RWPE2 (cell line): ENCODE results near the gene GRPEL1.
"Not testable (repeated sequence)": the region's sequence is repeated elsewhere in the genome, so short reads cannot be mapped to it uniquely, and the experiment has no call there.

Source experiments
- ATAC-seq: fragments of 200-7000 bp; cut with Tn5 transposase; 3 replicates; pipeline ENCODE4 v1.9.1; 2021; ENCODE audit warnings: low read depth
- DNase-seq: peaks from one replicate; pipeline ENCODE4 v3.0.0-alpha.2; 2020; ENCODE audit warnings: low spot score
- H3K27ac ChIP-seq: fragments of 450-650 bp; 2 replicates; pipeline ENCODE4 v1.5.1; 2017; ENCODE audit warnings: mild to moderate bottlenecking; ENCODE audit not compliant: poor library complexity, severe bottlenecking
- H3K27me3 ChIP-seq: fragments of 250-450 bp; sonication (Bioruptor Pico); 2 replicates; pipeline ENCODE4 v1.5.1; 2021; ENCODE audit warnings: mild to moderate bottlenecking, moderate library complexity; ENCODE audit not compliant: insufficient read depth, poor library complexity, severe bottlenecking
- H3K36me3 ChIP-seq: fragments of 250-450 bp; sonication (Bioruptor Pico); 2 replicates; pipeline ENCODE4 v1.5.1; 2020; ENCODE audit warnings: low read depth, mild to moderate bottlenecking, moderate library complexity
- H3K4me1 ChIP-seq: fragments of 250-450 bp; sonication (Bioruptor Pico); 2 replicates; pipeline ENCODE4 v1.5.1; 2021; ENCODE audit warnings: mild to moderate bottlenecking, moderate library complexity; ENCODE audit not compliant: insufficient read depth, poor library complexity, severe bottlenecking
- H3K4me3 ChIP-seq: fragments of 250-450 bp; sonication (Bioruptor Pico); 2 replicates; pipeline ENCODE4 v1.5.1; 2021; ENCODE audit warnings: mild to moderate bottlenecking, moderate library complexity; ENCODE audit not compliant: severe bottlenecking
- H3K9me3 ChIP-seq: fragments of 250-450 bp; sonication (Bioruptor Pico); 2 replicates; pipeline ENCODE4 v1.5.1; 2021; ENCODE audit warnings: mild to moderate bottlenecking, moderate library complexity; ENCODE audit not compliant: severe bottlenecking
- TF ChIP-seq, protein P1 (sequence below): fragments of 450-650 bp; IDR thresholded peaks from one replicate; pipeline ENCODE4 v1.5.1; 2017; ENCODE audit warnings: mild to moderate bottlenecking, moderate library complexity; ENCODE audit not compliant: poor library complexity, severe bottlenecking

Gene GRPEL1

DNA sequence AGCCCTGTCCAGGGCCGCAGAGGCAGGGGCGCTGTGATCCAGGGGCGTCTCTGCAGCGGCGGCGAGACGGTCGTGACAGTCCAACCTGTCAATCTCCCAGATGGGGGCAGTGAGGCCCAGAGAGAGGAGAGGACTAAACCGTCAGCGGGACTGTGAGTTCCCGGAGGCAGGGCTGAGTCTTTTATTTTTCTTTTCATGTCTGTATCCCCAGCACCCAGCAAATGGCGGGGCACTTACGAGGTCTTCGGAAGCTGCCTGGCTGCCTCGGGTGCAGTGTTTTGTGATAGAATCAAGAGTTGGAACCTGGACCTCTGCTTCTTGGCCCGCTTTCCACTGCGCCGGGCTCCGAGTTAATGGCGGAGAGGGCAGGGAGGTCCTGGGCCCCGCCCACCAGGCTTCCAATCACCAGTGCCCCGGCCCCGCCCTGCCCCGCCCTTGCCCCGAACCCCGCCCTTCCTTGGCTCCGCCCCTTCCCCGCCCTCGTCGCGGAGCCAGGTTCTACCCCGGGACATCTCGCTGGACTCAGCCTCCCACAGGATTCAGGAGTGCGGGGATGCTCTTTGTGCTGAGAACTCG, 35.3 kb upstream of the GRPEL1 start:
- peak; percentile 86 for DNase-seq
- ATAC-seq = peak; percentile 81

DNA sequence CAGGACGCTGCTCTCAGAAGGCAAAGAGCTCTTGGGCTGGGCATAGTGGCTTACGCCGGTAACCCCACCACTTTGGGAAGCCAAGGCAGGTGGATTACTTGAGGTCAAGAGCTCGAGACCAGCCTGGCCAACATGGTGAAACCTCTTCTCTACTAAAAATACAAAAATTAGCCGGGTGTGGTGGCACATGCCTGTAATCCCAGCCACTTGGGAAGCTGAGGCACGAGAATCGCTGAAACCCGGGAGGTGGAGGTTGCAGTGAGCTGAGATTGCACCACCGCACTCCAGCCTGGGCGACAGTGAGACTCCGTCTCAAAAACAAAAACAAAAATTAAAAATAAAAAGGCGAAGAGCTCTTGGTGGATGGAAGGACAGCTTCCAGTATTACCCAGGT, 34.6 kb upstream of the GRPEL1 start:
- H3K27ac ChIP-seq, ATAC-seq: not testable (repeated sequence)
- H3K4me3 ChIP-seq = peak overlapping the region; percentile 58

More for the DNA sequence above, 35.3 kb upstream of the GRPEL1 start:
- Histone ChIP-seq H3K4me1 (peaks cover 6% of the 10 kb centered on the region), H3K27ac (no peak overlapping the region), H3K27me3 (no peaks in the 10 kb centered on the region), H3K36me3 (no peaks in the 10 kb centered on the region), H3K9me3 (no peaks in the 10 kb centered on the region), H3K4me3 (peak overlapping the region; percentile 58)
- TF ChIP-seq, protein P1, sequence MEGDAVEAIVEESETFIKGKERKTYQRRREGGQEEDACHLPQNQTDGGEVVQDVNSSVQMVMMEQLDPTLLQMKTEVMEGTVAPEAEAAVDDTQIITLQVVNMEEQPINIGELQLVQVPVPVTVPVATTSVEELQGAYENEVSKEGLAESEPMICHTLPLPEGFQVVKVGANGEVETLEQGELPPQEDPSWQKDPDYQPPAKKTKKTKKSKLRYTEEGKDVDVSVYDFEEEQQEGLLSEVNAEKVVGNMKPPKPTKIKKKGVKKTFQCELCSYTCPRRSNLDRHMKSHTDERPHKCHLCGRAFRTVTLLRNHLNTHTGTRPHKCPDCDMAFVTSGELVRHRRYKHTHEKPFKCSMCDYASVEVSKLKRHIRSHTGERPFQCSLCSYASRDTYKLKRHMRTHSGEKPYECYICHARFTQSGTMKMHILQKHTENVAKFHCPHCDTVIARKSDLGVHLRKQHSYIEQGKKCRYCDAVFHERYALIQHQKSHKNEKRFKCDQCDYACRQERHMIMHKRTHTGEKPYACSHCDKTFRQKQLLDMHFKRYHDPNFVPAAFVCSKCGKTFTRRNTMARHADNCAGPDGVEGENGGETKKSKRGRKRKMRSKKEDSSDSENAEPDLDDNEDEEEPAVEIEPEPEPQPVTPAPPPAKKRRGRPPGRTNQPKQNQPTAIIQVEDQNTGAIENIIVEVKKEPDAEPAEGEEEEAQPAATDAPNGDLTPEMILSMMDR = no peak

DNA sequence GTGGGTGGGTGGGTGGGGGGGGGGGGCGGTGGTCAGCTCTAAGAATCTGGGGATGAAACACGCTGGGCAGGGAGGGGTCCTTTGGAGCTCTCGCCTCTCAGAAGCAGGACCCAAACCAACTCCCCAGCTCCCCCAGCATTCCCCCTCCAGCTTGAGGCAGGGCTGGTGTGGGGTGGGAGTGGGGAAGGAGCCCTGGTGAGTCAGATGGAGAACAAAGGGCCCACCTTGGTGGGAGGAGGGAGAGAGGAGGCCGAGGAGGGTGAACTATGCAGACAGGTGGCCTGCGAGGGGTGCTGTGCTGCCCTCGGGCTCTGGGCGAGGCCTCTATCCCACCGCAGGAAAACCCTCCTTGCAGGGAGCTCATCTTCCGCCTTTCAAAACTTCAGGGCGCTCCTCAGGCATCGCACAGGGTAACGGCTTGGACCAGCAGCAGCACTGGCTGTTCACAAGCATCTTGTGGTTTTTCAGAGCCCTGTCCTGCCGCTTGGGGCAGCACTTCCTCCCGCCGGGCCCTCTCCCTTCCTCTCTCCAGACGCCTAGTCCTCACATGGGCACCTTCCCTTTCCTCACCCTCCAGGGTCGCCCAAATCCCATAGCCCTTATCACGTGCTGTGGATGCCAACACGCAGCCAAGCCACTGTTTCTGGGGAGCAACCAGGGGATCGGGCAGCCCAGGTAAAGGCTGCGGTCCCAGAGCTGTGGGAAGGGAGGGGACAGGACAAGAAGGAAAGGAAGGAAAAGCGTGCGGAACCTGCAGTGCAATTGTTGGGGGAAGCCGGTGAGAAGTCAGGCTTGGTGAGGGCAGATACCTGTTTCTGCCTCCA, 34.0 kb upstream of the GRPEL1 start:
- H3K4me3 ChIP-seq = no peak overlapping the region
- H3K4me1 ChIP-seq = peaks cover 6% of the 10 kb centered on the region
- no peaks in the 10 kb centered on the region for H3K9me3 ChIP-seq
- H3K27ac ChIP-seq = no peak overlapping the region
- DNase-seq (no peak), ATAC-seq (peak; percentile 66)
- no peaks in the 10 kb centered on the region for H3K27me3 ChIP-seq
- TF ChIP-seq, protein P1 = peak; percentile 69
- H3K36me3 ChIP-seq = no peaks in the 10 kb centered on the region

More for the DNA sequence above, 34.6 kb upstream of the GRPEL1 start:
- H3K36me3 ChIP-seq, H3K9me3 ChIP-seq, H3K4me1 ChIP-seq, H3K27me3 ChIP-seq, DNase-seq: not testable (repeated sequence)

DNA sequence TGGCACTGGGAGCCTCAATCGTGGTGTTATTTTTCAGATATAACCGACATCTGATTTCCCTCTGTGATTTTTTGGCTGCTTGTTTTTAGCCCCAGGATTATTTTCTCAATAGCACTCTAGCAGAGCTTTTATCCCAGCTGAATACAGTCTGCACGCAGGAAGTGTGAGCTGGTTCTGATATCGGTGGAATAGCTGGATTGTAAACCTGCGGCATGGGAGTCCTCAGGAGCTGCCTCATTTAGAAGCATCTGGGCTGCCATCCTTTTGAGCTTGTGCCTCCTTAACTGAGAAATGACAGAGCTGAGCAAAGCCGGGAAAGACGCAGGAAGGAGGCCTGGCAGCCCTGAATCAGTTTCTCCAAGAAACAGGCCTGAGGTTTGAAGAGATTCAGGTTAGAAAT, 28.4 kb upstream of the GRPEL1 start:
- H3K4me1 ChIP-seq = no peaks in the 10 kb centered on the region
- ATAC-seq = no peak
- H3K27me3 ChIP-seq = no peaks in the 10 kb centered on the region

DNA sequence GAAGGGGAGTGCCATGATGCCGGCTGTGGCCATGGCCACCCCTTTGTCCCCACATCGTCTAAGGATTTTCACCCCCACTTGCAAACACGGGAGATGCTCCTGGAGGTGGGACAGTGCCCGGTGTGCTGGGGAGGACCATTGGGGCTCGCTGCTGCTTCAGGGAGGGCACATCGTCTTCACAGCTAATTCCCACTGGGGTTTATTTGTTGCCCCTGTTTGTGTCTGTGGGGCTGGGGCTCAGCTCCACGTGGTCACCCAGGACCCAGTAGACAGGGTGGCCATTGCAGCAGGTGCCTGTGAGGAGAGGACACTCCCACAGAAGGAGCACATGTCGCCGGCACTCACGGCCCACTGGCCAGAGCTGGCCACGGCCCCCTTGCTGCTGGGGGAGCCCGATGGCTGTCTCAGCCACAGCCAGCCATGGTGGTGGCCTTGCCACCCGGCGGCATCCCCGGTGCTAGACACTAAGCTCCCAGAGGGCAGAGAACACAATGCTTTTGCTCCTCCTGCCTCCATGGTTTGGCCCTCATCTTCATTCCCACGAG, 27.8 kb upstream of the GRPEL1 start:
- Histone ChIP-seq H3K4me1 (no peaks in the 10 kb centered on the region), H3K36me3 (no peaks in the 10 kb centered on the region), H3K4me3 (no peak overlapping the region), H3K27ac (no peak overlapping the region), H3K9me3 (no peaks in the 10 kb centered on the region), H3K27me3 (no peaks in the 10 kb centered on the region)
- ATAC-seq (no peak), DNase-seq (no peak)
- TF ChIP-seq, protein P1 = no peak

More for the DNA sequence above, 28.4 kb upstream of the GRPEL1 start:
- TF ChIP-seq, protein P1 = no peak
- DNase-seq = no peak
- no peak overlapping the region for H3K4me3 ChIP-seq
- H3K27ac ChIP-seq = no peak overlapping the region
- H3K9me3 ChIP-seq = no peaks in the 10 kb centered on the region
- no peaks in the 10 kb centered on the region for H3K36me3 ChIP-seq
